Right renal cortex interstitium (tissue), 3 donors: ENCODE results near the gene SH2D3A. TPM values are rescaled to one million over a fixed set of nuclear protein-coding genes. Genes with fewer than 3 reads are reported as not detected.

Source experiments
- DNase-seq, 3 donors: peaks; one replicate each; pipeline ENCODE4 v3.0.0-alpha.2; 2013; ENCODE audit warnings: low read depth in 3 of 3, low spot score in 2 of 3
- polyA plus RNA-seq, 3 donors: library from polyadenylated mRNA; unstranded; fragments of 120-200 nt; gene quantifications; one replicate each; pipeline ENCODE4 v1.2.1, GENCODE V29; 2013; ENCODE audit not compliant: insufficient read length in 3 of 3

Gene SH2D3A
- polyA plus RNA-seq, 3 donors = 4.8 to 5.6 (median 5.0) TPM

GRCh38 chr19:6723738-6724137 is 43.5 kb downstream of the SH2D3A start:
- DNase-seq = no peak

GRCh38 chr19:6723108-6723618 is 44.1 kb downstream of the SH2D3A start:
- no peak for DNase-seq

GRCh38 chr19:6721773-6722172 is 45.5 kb downstream of the SH2D3A start:
- no peak for DNase-seq

GRCh38 chr19:6721138-6721474 is 46.1 kb downstream of the SH2D3A start:
- DNase-seq = no peak

- DNase-seq = no peak
These were observed 46.7 kb downstream of the SH2D3A start, which contains the start of gene C3 for GRCh38 chr19:6720369-6721137. C3 (minus strand) TSS chr19:6720650; CDS start chr19:6720589, 61 bp downstream.

- DNase-seq = no peak
These were observed 47.3 kb downstream of the SH2D3A start for GRCh38 chr19:6719992-6720368.

GRCh38 chr19:6719540-6719861 is 47.7 kb downstream of the SH2D3A start:
- no peak for DNase-seq

- DNase-seq = no peak
These were observed 48.3 kb downstream of the SH2D3A start for GRCh38 chr19:6718741-6719539.

- no peak for DNase-seq
These were observed 49.0 kb downstream of the SH2D3A start for GRCh38 chr19:6718111-6718740.

GRCh38 chr19:6717441-6717971 is 49.7 kb downstream of the SH2D3A start:
- DNase-seq = no peak

- DNase-seq = no peak
These were observed 50.2 kb downstream of the SH2D3A start for GRCh38 chr19:6717036-6717435.

- DNase-seq = no peak
These were observed 50.6 kb downstream of the SH2D3A start for GRCh38 chr19:6716610-6716970.

- no peak for DNase-seq
These were observed 52.3 kb downstream of the SH2D3A start for GRCh38 chr19:6714749-6715555.

GRCh38 chr19:6713773-6714692 is 53.2 kb downstream of the SH2D3A start:
- no peak for DNase-seq

- DNase-seq = no peak
These were observed 54.3 kb downstream of the SH2D3A start for GRCh38 chr19:6712692-6713670.

GRCh38 chr19:6712231-6712630 is 55.0 kb downstream of the SH2D3A start:
- no peak for DNase-seq

GRCh38 chr19:6711605-6712004 is 55.6 kb downstream of the SH2D3A start:
- DNase-seq = no peak

GRCh38 chr19:6711078-6711361 is 56.2 kb downstream of the SH2D3A start:
- no peak for DNase-seq
